K562 (cell line): Measurements from ENCODE around the gene BPI. TPM values are rescaled to one million over a fixed set of nuclear protein-coding genes. Genes with fewer than 3 reads are reported as not detected.
A peak's percentile ranks its signal among the peaks of the same experiment; 100 is the strongest.

Experiments
- ATAC-seq: fragments of 200-7000 bp; cut with Tn5 transposase; 3 replicates; pipeline ENCODE4 v1.9.1; 2020; ENCODE audit warnings: moderate library complexity
- BruUV-seq: library from RNA; stranded (reverse); fragments of 400-500 nt; replicated peaks from 2 replicates; lab custom pipeline; 2021; lab: Mats Ljungman, UMichigan
- CTCF ChIA-PET: fragments of 300-600 bp; formaldehyde crosslinking; extraction: SDS; loops from one replicate; lab custom pipeline; 2021; ENCODE audit warnings: low intra/inter-chr PET ratio; lab: Yijun Ruan, JAX
- POLR2A ChIA-PET: fragments of 300-600, 350-650 bp; sonication (Branson Sonifier 250); formaldehyde crosslinking; extraction: SDS; loops from one replicate; lab custom pipeline; 2021; ENCODE audit warnings: antibody characterized with exemption, inconsistent platforms; lab: Yijun Ruan, JAX
- DNase-seq, 4 experiments: peaks; one replicate each; pipeline versions ENCODE4 v3.0.0 to v3.0.0-alpha.2; 2011 to 2018; ENCODE audit warnings: low spot score in 3 of 4, mixed read lengths in 3 of 4; ENCODE audit errors: extremely low read depth in 1 of 4
- FAIRE-seq: peaks from 2 replicates; lab custom pipeline; 2011; peaks lifted over from hg19 to GRCh38; lab: Jason Lieb, UNC
- H2AFZ ChIP-seq: 2 replicates; pipeline ENCODE4 v1.6.0; 2011; ENCODE audit warnings: low read depth, low read length, control low read depth, inconsistent platforms
- H3K27ac ChIP-seq: fragments of 200-600 bp; 3 replicates; pipeline ENCODE4 v1.8.0; 2011; ENCODE audit warnings: low read depth, mild to moderate bottlenecking, control low read depth, inconsistent platforms, low read length, moderate library complexity, mixed read lengths; ENCODE audit errors: extremely low read depth
- H3K27me3 ChIP-seq, 2 experiments: fragments of 300-600 bp in 1 of 2; 2 replicates in 1 of 2; 3 replicates in 1 of 2; pipeline versions ENCODE4 v1.6.0 to v1.8.0; 2011; ENCODE audit warnings: inconsistent platforms in 2 of 2, low read length in 2 of 2, mild to moderate bottlenecking in 1 of 2, mixed read lengths in 1 of 2, moderate library complexity in 1 of 2; ENCODE audit not compliant: control insufficient read depth in 2 of 2, insufficient read depth in 2 of 2
- H3K36me3 ChIP-seq: fragments of 300-600 bp; 3 replicates; pipeline ENCODE4 v1.8.0; 2011; ENCODE audit warnings: mild to moderate bottlenecking, low read length, inconsistent platforms; ENCODE audit not compliant: control insufficient read depth, insufficient read depth
- H3K4me1 ChIP-seq, 2 experiments: fragments of 200-600 bp in 1 of 2; replicated peaks in 1 of 2; 2 replicates in 1 of 2; 3 replicates in 1 of 2; pipeline versions ENCODE4 v1.5.1 to v1.8.0; 2011; ENCODE audit warnings: inconsistent platforms in 2 of 2, low read length in 2 of 2, mild to moderate bottlenecking in 1 of 2, mixed read lengths in 1 of 2, moderate library complexity in 1 of 2; ENCODE audit not compliant: control insufficient read depth in 2 of 2, insufficient read depth in 2 of 2
- H3K4me2 ChIP-seq: 2 replicates; pipeline ENCODE4 v1.6.1; 2011; ENCODE audit warnings: low read length, control low read depth, inconsistent platforms, mixed read lengths; ENCODE audit not compliant: insufficient read depth
- H3K4me3 ChIP-seq: fragments of 200-600 bp; sonication (generic), shearing (Covaris generic); 2 replicates; pipeline ENCODE4 v1.5.1; 2016; ENCODE audit warnings: control low read depth, inconsistent platforms
- H3K79me2 ChIP-seq: fragments of 200-600 bp; 3 replicates; pipeline ENCODE4 v1.8.0; 2011; ENCODE audit warnings: low read length, inconsistent platforms; ENCODE audit not compliant: control insufficient read depth, insufficient read depth
- H3K9ac ChIP-seq, 2 experiments: 2 replicates each; pipeline versions ENCODE4 v1.6.0 to v1.6.1; 2011; ENCODE audit warnings: low read depth in 2 of 2, low read length in 2 of 2, control low read depth in 1 of 2, inconsistent platforms in 1 of 2, mild to moderate bottlenecking in 1 of 2, mixed read lengths in 1 of 2; ENCODE audit not compliant: insufficient read depth in 1 of 2
- H3K9me1 ChIP-seq: one replicate; pipeline ENCODE4 v1.6.0; 2011; ENCODE audit warnings: inconsistent platforms, mild to moderate bottlenecking, low read length, moderate library complexity; ENCODE audit not compliant: control insufficient read depth, insufficient read depth
- H3K9me3 ChIP-seq: replicated peaks from 2 replicates; pipeline ENCODE4 v1.5.1; 2011; ENCODE audit warnings: low read depth, low read length, inconsistent platforms; ENCODE audit not compliant: control insufficient read depth, insufficient read depth
- H4K20me1 ChIP-seq: replicated peaks from 2 replicates; pipeline ENCODE4 v1.6.1; 2011; ENCODE audit warnings: low read length, inconsistent platforms, mixed read lengths; ENCODE audit not compliant: control insufficient read depth, insufficient read depth
- BRF1 ChIP-seq: IDR thresholded peaks from 3 replicates; pipeline ENCODE4 v1.6.1; 2011; ENCODE audit warnings: borderline replicate concordance, mild to moderate bottlenecking; ENCODE audit not compliant: insufficient read length; ENCODE audit errors: extremely low read depth
- CC2D1A ChIP-seq: fragments of 450-650 bp; IDR thresholded peaks from 2 replicates; pipeline ENCODE4 v1.6.1; 2017; ENCODE audit warnings: mild to moderate bottlenecking
- JUND ChIP-seq, 2 experiments: IDR thresholded peaks; 2 replicates in 1 of 2; 3 replicates in 1 of 2; pipeline ENCODE4 v1.6.1; 2011; ENCODE audit warnings: borderline replicate concordance in 2 of 2, low read depth in 2 of 2, low read length in 2 of 2, improper control_type of control experiment in 1 of 2, missing biosample characterization in 1 of 2, missing genetic modification characterization in 1 of 2, missing genetic modification reagents in 1 of 2
- KLF16 ChIP-seq: IDR thresholded peaks from 2 replicates; pipeline ENCODE4 v1.6.1; 2016; ENCODE audit warnings: antibody characterized with exemption
- RB1 ChIP-seq: fragments of 450-650 bp; IDR thresholded peaks from 2 replicates; pipeline ENCODE4 v1.6.1; 2017; ENCODE audit warnings: low read depth, mild to moderate bottlenecking
- RBM25 ChIP-seq: fragments of 200-400 bp; formaldehyde crosslinking; IDR thresholded peaks from 2 replicates; pipeline ENCODE4 v1.6.1; 2018; ENCODE audit warnings: low read length, low read depth, moderate library complexity; ENCODE audit not compliant: severe bottlenecking
- SMC3 ChIP-seq: conservative IDR thresholded peaks from 2 replicates; pipeline ENCODE4 v1.6.1; 2011; ENCODE audit warnings: low read depth, low read length, improper control_type of control experiment; ENCODE audit not compliant: insufficient read depth
- SOX6 ChIP-seq: fragments of 450-650 bp; IDR thresholded peaks from 2 replicates; pipeline ENCODE4 v1.6.1; 2014; ENCODE audit warnings: mild to moderate bottlenecking
- STAG1 ChIP-seq: sonication (generic); formaldehyde crosslinking; IDR thresholded peaks from 2 replicates; pipeline ENCODE4 v1.5.0; 2020; ENCODE audit warnings: missing genetic modification reagents, borderline replicate concordance
- TCF7 ChIP-seq: sonication (generic); IDR thresholded peaks from 2 replicates; pipeline ENCODE4 v1.6.1; 2016; ENCODE audit warnings: antibody characterized with exemption, borderline replicate concordance
- ZNF121 ChIP-seq: sonication (generic); formaldehyde crosslinking; conservative IDR thresholded peaks from 2 replicates; pipeline ENCODE4 v1.8.0; 2022; ENCODE audit warnings: missing genetic modification reagents
- WGBS: fragments of 100-300 bp; shearing (Covaris generic); methylation state at CpG from one replicate; pipeline ENCODE4 v1.1.6; 2016; ENCODE audit warnings: low coverage, mixed read lengths; ENCODE audit not compliant: insufficient coverage; ENCODE audit errors: missing lambda C conversion rate; 5-methylcytosine and 5-hydroxymethylcytosine counted together
- in situ Hi-C: fragments of 300-500 bp; cut with MboI; formaldehyde crosslinking; loops from 4 replicates; pipeline ENCODE4 v1.15.0; 2018; ENCODE audit warnings: inconsistent platforms, mixed read lengths
- intact Hi-C: fragments of 100-400 bp; cut with micrococcal nuclease; formaldehyde crosslinking; loops from 2 replicates; pipeline ENCODE4 v1.14.2; 2022
- polyA plus RNA-seq, 8 experiments: library from polyadenylated mRNA; depleted of rRNA in 4 of 8; stranded (reverse) in 5 of 8; unstranded in 3 of 8; fragments of >200 nt; fragmentation: Nextera tagmentation in 2 of 8; fragmentation: Illumina TruSeq in 1 of 8; extraction: Ambion mirVana in 2 of 8; extraction: Trizol in 1 of 8; gene quantifications; 2 replicates each; pipeline versions ENCODE4 v1.2.1 to v1.2.3, GENCODE V29; 2011 to 2014; ENCODE audit warnings: inconsistent platforms in 1 of 8, missing spikeins in 1 of 8
- total RNA-seq, 7 experiments: library from RNA; depleted of rRNA in 6 of 7; stranded (reverse); fragments of >200 nt in 6 of 7; fragmentation: Illumina TruSeq in 2 of 7; extraction: Trizol in 2 of 7; gene quantifications; 2 replicates each; pipeline versions ENCODE4 v1.2.1 to v1.2.3, GENCODE V29; 2011 to 2021; ENCODE audit warnings: low replicate concordance in 1 of 7
- TF ChIP-seq, protein P1 (sequence below): fragments of 450-650 bp; IDR thresholded peaks from 2 replicates; pipeline ENCODE4 v1.6.1; 2017; ENCODE audit warnings: antibody characterized with exemption
- TF ChIP-seq, protein P2 (sequence below): sonication (generic); formaldehyde crosslinking; IDR thresholded peaks from 2 replicates; pipeline ENCODE4 v1.8.1; 2023; ENCODE audit warnings: mild to moderate bottlenecking, missing genetic modification reagents
- TF ChIP-seq, protein P3 (sequence below): sonication (generic); formaldehyde crosslinking; IDR thresholded peaks from 2 replicates; pipeline ENCODE4 v1.9.0; 2022; ENCODE audit warnings: mild to moderate bottlenecking, missing genetic modification reagents
- TF ChIP-seq, protein P4 (sequence below): fragments of 250-450 bp; sonication (Bioruptor Pico); IDR thresholded peaks from 2 replicates; pipeline ENCODE4 v1.8.0; 2022; ENCODE audit warnings: inconsistent platforms

BPI gene
- total and polyA plus RNA-seq, 9 of the 15 experiments (the other 6 are each of a cell fraction or from before 2014, with no cell fraction given), result not detected

DNA sequence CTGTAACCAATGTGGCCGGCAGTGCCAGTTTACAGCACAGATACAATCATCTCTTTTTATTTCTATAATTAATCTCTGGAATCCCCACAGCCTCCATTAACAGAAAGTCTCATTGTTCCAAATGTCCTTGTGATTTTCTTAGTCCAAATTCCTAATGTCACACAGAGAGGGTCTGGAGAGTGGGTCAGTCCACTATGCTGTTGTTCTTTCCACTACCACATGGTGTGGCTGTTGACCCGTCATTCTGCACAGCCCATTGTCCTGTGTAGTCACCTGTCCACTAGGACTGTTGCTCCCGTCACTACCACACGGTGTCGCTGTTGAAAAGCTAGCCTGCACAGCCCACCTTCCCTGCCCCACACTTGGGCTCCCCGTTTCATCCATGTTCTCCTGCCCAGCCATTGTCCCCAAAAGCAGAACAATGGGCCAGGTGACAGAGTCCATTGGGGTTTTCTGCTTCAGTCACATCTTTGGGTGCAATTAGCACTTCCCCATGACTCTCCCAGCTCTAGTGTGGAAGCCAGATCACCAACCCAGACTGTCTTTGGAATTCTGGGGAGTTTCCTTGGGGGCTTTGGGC, 33.7 kb downstream of the BPI start:
- FAIRE-seq, result peak; percentile 94
- in situ Hi-C loops, result no loop called here
- TF ChIP-seq ZNF121 (CRISPR knock-in tag), result peak; percentile 100
- TF ChIP-seq STAG1 (CRISPR knock-in tag), result peak; percentile 95
- TF ChIP-seq, protein P1, sequence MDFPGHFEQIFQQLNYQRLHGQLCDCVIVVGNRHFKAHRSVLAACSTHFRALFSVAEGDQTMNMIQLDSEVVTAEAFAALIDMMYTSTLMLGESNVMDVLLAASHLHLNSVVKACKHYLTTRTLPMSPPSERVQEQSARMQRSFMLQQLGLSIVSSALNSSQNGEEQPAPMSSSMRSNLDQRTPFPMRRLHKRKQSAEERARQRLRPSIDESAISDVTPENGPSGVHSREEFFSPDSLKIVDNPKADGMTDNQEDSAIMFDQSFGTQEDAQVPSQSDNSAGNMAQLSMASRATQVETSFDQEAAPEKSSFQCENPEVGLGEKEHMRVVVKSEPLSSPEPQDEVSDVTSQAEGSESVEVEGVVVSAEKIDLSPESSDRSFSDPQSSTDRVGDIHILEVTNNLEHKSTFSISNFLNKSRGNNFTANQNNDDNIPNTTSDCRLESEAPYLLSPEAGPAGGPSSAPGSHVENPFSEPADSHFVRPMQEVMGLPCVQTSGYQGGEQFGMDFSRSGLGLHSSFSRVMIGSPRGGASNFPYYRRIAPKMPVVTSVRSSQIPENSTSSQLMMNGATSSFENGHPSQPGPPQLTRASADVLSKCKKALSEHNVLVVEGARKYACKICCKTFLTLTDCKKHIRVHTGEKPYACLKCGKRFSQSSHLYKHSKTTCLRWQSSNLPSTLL, result no peak
- TF ChIP-seq, protein P2, sequence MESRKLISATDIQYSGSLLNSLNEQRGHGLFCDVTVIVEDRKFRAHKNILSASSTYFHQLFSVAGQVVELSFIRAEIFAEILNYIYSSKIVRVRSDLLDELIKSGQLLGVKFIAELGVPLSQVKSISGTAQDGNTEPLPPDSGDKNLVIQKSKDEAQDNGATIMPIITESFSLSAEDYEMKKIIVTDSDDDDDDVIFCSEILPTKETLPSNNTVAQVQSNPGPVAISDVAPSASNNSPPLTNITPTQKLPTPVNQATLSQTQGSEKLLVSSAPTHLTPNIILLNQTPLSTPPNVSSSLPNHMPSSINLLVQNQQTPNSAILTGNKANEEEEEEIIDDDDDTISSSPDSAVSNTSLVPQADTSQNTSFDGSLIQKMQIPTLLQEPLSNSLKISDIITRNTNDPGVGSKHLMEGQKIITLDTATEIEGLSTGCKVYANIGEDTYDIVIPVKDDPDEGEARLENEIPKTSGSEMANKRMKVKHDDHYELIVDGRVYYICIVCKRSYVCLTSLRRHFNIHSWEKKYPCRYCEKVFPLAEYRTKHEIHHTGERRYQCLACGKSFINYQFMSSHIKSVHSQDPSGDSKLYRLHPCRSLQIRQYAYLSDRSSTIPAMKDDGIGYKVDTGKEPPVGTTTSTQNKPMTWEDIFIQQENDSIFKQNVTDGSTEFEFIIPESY (CRISPR knock-in tag), result peak; percentile 61
- peak; percentile 26; the same call in 1 of the 2 replicates for TF ChIP-seq SOX6
- TF ChIP-seq TCF7, result no peak
- peak; percentile 98 for TF ChIP-seq SMC3
- TF ChIP-seq, protein P3, sequence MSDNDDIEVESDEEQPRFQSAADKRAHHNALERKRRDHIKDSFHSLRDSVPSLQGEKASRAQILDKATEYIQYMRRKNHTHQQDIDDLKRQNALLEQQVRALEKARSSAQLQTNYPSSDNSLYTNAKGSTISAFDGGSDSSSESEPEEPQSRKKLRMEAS, result peak; percentile 15; the same call in 1 of the 2 replicates
- peak; percentile 25 for TF ChIP-seq RBM25
- peak; percentile 56; the same call in 1 of the 2 replicates for TF ChIP-seq KLF16
- TF ChIP-seq JUND (IDR thresholded peaks at IDR 0.05; ENCODE audit: borderline replicate concordance, low read depth, low read length), result peak; percentile 67
- peak; percentile 47; the same call in 1 of the 3 replicates for TF ChIP-seq JUND (tag; IDR thresholded peaks at IDR 0.05; ENCODE audit: borderline replicate concordance, low read depth, low read length)
- peak; percentile 82 for TF ChIP-seq RB1
- TF ChIP-seq BRF1, result no peak
- TF ChIP-seq CC2D1A, result peak; percentile 79
- TF ChIP-seq, protein P4, sequence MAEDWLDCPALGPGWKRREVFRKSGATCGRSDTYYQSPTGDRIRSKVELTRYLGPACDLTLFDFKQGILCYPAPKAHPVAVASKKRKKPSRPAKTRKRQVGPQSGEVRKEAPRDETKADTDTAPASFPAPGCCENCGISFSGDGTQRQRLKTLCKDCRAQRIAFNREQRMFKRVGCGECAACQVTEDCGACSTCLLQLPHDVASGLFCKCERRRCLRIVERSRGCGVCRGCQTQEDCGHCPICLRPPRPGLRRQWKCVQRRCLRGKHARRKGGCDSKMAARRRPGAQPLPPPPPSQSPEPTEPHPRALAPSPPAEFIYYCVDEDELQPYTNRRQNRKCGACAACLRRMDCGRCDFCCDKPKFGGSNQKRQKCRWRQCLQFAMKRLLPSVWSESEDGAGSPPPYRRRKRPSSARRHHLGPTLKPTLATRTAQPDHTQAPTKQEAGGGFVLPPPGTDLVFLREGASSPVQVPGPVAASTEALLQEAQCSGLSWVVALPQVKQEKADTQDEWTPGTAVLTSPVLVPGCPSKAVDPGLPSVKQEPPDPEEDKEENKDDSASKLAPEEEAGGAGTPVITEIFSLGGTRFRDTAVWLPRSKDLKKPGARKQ (CRISPR knock-in tag), result no peak

More for the DNA sequence above, 33.7 kb downstream of the BPI start:
- no peaks in the 10 kb centered on the region for H3K36me3 ChIP-seq
- BruUV-seq, result no TSS peak
- ATAC-seq (peak; percentile 99), DNase-seq (peak; percentile 82 to 89 (median 85))
- H3K4me1 ChIP-seq, result peaks cover 7 to 10% of the 10 kb centered on the region in 2 experiments; a peak in 3 of 5 replicates
- no peaks in the 10 kb centered on the region for H4K20me1 ChIP-seq
- no peak overlapping the region for H3K9ac ChIP-seq
- H3K4me2 ChIP-seq, result no peak overlapping the region
- WGBS, result 17% methylated on average over 6 of the region's 6 CpGs
- peaks cover 13 to 30% of the 10 kb centered on the region in 2 experiments; a peak in 4 of 5 replicates for H3K27me3 ChIP-seq
- ChIA-PET POLR2A (interaction anchor here (0.6 to 2.9 kb wide), 3 partner anchors 80 to 290 kb away, joined by 3 to 9 read pairs (median 3); no protein-coding TSS in a partner anchor), CTCF (interaction anchor here (0.6 to 2.7 kb wide), 9 partner anchors 15 to 413 kb away, joined by 3 to 53 read pairs (median 4); partner anchors contain the start of gene RALGAPB)
- no peak overlapping the region for H3K4me3 ChIP-seq
- H3K27ac ChIP-seq, result no peak overlapping the region
- no peaks in the 10 kb centered on the region for H3K9me1 ChIP-seq
- H3K9me3 ChIP-seq, result peaks cover 9% of the 10 kb centered on the region
- H2AFZ ChIP-seq, result no peak overlapping the region
- no peaks in the 10 kb centered on the region for H3K79me2 ChIP-seq
- intact Hi-C loops, result loop anchor here (1.0 to 5.0 kb wide), 3 partner anchors 71 to 410 kb away; partner anchors contain the start of gene ACTR5
